ENCODE measurements around the gene PRPH.
"Not testable (repeated sequence)": the region's sequence is repeated elsewhere in the genome, so short reads cannot be mapped to it uniquely, and the experiment has no call there.

Gene PRPH

GRCh38 chr12:49295082-49295936, at the start of gene PRPH:
PRPH (plus strand) TSS chr12:49295147; CDS start chr12:49295201, 54 bp downstream.
- no peak for DNase-seq

GRCh38 chr12:49251357-49251756, 43.6 kb upstream of the PRPH start:
- DNase-seq: no peak

GRCh38 chr12:49253033-49253623, 41.8 kb upstream of the PRPH start:
- no peak for DNase-seq

DNA sequence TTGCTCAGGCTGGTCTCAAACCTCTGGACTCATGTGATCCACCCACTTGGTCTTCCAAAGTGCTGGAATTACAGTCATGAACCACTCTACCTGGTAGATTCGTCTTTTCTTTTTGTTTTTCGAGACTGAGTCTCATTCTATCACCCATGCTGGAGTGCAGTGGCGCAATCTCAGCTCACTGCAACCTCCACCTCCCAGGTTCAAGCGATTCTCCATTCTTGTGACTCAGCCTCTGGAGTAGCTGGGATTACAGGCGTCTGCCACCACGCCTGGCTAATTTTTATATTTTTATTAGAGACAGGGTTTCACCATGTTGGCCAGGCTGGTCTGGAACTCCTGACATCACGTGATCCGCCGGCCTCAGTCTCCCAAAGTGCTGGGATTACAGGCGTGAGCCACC, 39.5 kb upstream of the PRPH start:
- not testable (repeated sequence) for DNase-seq

DNA sequence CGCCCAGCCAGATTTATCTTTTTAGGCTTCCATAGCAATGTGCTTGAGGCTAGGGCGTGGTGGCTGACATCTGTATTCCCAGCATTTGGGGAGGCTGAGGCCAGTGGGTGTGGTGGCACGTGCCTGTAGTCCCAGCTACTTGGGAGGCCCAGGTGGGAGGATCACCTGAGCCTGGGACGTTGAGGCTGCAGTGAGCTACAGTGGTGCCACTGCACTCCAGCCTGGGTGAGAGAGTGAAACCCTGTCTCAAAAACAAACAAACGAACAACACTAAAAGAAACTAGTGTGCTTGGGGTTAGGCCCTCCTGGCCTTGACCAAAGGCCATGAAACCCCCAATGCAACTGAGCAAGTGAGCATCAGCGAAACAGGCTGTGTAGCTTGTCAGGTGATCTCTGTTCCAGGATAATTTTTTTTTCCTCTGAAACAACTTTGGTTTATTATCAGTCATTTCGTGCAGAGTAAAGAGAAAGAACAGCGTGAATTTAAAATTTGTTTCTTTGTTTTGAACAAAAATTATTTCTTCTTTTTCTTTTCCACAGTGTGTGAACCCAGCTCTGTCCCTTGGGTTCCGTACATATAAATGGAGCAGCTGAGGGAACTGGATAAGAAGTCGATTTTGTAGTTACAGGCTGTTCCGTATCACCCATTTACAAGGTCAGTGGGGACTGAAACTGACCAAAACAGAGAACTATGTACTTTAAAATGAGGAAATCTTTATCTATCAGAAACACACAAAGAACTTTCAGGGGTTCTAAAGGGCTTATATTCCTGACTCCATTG, 38.9 kb upstream of the PRPH start:
- no peak for DNase-seq

DNA sequence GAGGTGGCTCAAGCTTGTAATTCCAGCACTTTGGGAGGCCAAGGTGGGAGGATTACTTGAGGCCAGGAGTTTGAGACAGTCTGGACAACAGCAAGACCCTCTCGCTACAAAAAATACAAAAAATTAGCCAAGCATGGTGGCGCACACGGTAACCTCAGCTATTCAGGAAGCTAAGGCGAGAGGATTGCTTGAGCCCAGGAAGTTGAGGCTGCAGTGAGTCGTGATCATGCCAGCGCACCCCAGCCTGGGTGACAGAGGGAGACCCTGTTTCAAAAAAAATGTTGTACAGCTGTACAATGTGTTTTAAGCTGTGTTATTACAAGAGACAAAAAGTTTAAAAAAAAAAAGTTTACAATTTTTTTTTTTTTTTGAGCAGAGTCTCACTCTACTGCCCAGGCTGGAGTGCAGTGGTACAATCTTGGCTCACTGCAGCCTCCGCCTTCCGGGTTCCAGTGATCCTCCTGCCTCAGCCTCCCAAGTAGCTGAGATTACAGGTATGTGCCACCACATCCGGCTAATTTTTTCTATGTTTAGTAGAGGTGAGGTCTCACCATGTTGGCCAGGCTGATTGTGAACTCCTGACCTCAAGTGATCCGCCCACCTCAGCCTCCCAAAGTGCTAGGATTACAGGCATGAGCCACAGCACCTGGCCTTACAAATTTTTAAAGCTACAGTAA, 37.3 kb upstream of the PRPH start:
- DNase-seq: not testable (repeated sequence)

- no peak for DNase-seq
These were observed 35.5 kb upstream of the PRPH start for GRCh38 chr12:49259452-49259851.

DNA sequence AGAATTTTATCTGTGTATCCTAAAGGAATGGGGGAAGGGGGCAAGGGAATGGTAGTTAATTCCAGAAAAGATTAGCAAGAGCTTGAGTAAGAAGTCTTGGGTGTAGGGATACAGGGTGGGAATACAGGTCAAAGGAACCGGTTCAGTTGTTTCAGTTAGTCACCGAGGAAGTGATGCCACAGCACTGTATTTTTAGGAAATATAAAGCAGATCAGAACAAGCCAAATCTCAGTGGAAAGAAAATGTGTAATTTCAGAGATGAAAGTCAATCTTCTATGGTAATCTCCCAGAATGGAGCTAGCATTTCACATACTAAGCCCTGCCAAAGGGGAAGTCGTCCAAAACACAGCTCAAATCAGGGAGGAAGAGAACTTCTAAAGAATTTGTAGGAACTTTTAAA, 34.8 kb upstream of the PRPH start:
- no peak for DNase-seq

GRCh38 chr12:49260571-49261363, 34.2 kb upstream of the PRPH start:
- no peak for DNase-seq

- no peak for DNase-seq
These were observed 33.2 kb upstream of the PRPH start for GRCh38 chr12:49261721-49262120.

DNA sequence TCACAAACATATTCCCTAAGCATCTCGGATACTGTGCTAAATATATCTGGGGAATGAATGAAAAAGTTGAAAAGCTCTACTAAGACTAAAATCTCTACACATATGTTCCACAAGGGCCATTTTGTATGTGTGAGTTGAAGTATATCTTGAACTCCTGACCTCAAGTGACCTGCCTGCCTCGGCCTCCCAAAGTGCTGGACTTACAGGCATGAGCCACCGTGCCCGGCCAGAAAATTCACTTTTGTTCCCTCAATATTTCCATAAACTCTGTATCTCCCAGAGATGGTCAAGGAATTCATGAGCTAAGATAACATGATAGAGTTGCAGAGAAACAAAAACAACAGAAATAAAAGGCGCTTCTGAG, 31.6 kb upstream of the PRPH start:
- no peak for DNase-seq

DNA sequence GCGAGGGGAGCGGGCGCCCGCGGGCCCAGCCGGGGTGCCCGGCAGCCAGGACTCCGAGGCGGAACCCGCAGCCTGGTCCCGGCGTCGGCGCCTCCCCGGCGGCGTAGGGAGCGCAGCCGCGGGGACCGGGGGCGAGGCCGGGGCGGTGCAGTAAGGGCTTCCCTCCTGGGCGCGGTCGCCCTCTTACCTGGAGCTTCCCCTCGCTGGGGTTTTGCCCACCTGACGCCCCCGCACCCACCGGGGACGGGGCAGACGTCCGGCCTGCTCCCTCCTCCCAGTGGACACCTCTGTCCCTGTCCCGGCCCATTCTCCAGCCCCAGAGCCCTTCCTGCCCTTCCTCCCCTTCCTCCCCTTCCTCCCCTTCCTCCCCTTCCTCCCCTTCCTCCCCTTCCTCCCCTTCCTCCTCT, 30.5 kb upstream of the PRPH start:
- no peak for DNase-seq

DNA sequence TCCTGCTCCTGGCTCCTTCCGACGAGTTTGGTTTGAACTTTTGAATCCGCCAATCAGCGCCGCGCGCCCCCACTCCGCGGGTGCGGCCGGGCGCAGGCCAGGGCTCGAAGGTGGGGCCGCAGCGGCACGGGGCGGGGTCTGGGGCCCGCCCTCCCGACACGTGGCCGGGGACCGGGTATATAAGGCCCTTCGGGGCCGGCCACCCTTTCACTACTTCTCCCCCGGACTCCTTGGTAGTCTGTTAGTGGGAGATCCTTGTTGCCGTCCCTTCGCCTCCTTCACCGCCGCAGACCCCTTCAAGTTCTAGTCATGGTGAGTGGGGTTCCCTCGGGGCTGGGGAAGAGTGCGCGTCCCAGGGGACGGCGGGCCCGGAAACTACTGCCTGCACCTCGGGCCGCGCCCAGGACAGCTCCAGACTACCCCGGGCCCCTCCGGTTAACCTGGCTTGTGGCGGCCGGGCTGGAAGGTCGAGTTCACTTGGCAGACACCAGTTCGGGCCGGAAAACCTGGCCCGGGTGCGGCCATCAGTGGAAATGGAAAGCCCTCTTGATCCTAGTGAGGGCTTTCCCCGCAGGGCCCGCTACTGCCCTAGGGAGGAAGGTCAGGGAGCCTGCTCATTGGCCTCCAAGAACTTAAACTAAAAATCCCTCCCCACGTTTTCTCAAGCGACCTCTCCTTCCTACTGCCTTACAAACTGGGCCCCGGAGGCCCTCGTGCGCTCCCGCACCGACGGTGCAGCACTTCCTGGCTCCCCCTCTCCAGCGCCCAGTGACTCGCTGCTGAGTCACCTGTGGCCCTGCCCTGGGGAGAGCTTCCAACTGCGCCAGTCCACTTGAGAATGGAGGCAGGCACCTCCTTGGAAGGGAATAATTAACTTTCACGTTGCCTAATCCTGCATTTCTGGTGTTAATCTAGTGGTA, 29.8 kb upstream of the PRPH start, which contains the start of gene TUBA1C:
TUBA1C (plus strand) TSS at position 210 of the 920 bp plus-strand sequence; CDS start at position 310, 100 bp downstream.
- peak; percentile 63 for DNase-seq

- not testable (repeated sequence) for DNase-seq
These were observed 25.8 kb upstream of the PRPH start for GRCh38 chr12:49269191-49269590.

DNA sequence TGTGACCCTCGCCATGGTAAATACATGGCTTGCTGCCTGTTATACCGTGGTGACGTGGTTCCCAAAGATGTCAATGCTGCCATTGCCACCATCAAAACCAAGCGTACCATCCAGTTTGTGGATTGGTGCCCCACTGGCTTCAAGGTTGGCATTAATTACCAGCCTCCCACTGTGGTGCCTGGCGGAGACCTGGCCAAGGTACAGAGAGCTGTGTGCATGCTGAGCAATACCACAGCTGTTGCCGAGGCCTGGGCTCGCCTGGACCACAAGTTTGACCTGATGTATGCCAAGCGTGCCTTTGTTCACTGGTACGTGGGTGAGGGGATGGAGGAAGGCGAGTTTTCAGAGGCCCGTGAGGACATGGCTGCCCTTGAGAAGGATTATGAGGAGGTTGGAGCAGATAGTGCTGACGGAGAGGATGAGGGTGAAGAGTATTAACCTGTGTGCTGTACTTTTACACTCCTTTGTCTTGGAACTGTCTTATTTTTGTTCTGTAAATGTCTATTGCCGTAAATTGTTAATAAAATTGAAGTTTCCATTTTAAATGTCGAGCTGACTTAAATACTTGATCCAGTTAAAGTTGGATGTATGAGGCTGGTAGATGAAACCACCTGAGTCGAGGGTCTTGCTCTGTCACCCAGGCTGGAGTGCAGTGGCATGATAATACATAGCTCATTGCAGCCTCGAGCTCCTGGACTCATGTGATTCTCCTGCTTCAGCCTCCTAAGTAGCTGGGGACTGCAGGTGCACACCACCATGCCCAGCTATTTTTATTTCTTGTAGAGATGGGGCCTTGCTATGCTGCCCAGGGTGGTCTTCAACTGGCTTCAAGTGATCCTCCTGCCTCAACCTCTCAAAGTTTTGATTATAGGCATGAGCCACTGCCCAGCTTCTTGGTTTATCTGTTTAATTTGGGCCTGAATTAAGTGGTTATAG, 21.9 kb upstream of the PRPH start:
- DNase-seq: no peak

DNA sequence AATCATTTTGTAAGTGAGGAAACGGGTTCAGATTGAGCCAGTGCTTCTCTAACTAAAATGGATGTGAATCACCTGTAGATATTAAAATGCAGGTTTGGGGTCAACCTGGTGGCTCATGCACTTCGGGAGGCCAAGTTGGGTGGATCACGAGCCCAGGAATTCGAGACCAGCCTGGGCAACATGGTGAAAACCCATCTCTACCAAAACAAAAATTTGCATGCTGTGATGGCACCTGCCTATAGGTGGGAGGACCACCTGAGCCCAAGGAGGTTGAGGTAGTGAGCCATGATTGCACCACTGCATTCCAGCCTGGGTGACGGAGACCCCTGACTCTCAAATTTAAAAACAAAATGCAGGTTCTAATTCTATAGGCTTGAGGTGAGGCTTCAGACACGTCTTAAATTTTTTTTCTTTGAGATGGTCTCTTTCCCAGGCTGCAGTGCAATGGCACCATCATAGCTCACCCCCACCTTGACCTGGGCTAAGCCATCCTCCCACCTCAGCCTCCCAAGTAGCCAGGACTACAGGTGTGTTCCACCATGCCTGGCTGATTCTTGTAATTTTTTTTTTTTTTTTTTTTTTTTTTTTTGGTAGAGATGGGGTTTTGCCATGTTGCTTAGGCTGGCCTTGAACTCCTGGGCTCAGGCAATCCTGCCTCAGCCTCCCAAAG, 21.1 kb upstream of the PRPH start:
- no peak for DNase-seq

DNA sequence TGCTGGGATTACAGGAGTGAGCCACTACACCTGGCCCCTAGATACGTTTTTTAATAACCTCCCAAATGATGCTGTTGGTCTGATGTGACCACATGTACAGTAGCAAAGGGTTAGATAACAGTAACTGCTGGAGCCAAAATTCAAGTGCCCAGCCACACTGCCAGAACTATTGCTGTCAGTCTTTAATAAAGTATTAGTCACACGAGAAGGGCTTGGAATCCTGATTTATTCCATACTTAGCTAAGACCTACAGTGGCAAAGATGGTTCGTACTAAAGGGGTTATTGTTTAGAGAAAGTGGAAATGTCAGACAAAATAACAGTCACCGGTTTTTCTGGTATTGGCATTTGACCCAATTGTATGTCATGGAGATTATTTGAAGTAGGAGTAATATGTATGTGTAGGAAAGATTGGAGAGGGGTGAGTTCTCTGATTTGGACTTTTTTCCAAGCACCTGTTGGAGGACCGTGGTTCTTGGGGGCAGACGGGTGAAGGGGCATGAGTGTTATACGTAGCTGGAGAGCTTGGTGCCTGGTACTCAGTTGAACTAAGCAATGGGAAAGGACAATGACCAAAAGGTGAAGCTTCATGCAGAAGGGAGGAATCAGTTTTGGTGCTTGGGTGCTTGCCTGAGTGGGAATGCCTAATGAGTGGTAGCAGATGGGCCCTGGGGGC, 20.4 kb upstream of the PRPH start:
- no peak for DNase-seq

Measured in NCI-H1092 (cell line).